22Rv1 (cell line): ENCODE measurements around the gene GLG1.
"Not testable (repeated sequence)": the region's sequence is repeated elsewhere in the genome, so short reads cannot be mapped to it uniquely, and the experiment has no call there.

Experiments used
- H3K27ac ChIP-seq: fragments of 450-650 bp; 2 replicates; pipeline ENCODE4 v1.5.1; 2017
- CTCF ChIP-seq: fragments of 450-650 bp; IDR thresholded peaks from 2 replicates; pipeline ENCODE4 v1.5.1; 2017; ENCODE audit warnings: mild to moderate bottlenecking
- ZFX ChIP-seq: fragments of 450-650 bp; IDR thresholded peaks from 2 replicates; pipeline ENCODE4 v1.6.1; 2017; ENCODE audit warnings: antibody characterized with exemption, borderline replicate concordance

The GLG1 gene

DNA sequence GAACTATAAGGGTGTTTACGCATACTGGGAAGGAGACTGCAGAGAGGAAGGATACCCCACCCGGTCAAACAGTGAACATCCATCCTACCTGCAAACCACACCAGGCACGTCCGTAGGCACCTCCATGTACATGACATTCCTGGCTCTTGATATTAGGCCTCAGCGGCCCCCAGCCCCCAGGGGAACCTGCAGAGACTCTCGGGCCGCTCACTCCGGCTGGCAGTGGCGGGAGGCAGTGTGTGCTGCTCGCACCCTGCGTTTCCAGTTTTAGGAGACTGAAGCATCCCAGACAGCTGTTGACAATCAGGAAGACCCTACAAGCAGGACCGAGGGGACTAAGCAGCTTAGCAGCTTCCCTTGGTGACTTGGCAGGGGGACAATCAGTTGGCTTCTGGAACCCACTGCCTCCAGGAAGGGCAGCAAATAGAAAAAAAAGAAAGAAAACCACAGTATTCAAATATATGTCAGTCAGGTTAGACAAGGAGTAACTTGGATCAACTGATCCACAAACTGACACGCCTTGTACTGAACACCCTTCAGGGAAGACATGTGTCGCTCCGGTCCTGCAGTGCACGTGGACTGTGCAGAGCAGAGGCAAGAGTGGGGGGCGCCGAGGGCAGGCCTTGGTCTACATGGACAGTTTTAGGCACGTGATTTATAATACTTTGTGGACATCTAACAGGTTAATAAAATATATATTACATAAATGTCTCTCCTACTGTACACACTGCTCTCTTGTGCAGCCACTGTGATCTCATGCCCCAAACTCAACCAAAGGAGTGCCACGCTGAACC lies 155.8 kb downstream of the GLG1 start:
- no peak for TF ChIP-seq ZFX
- no peak for TF ChIP-seq CTCF
- no peak overlapping the region for H3K27ac ChIP-seq

- H3K27ac ChIP-seq: no peak overlapping the region
These were observed 156.7 kb downstream of the GLG1 start for GRCh38 chr16:74450236-74450635.

GRCh38 chr16:74449470-74449869 lies 157.4 kb downstream of the GLG1 start:
- TF ChIP-seq ZFX (no peak), CTCF (no peak)
- no peak overlapping the region for H3K27ac ChIP-seq

More at GRCh38 chr16:74450236-74450635, 156.7 kb downstream of the GLG1 start:
- TF ChIP-seq ZFX: no peak

DNA sequence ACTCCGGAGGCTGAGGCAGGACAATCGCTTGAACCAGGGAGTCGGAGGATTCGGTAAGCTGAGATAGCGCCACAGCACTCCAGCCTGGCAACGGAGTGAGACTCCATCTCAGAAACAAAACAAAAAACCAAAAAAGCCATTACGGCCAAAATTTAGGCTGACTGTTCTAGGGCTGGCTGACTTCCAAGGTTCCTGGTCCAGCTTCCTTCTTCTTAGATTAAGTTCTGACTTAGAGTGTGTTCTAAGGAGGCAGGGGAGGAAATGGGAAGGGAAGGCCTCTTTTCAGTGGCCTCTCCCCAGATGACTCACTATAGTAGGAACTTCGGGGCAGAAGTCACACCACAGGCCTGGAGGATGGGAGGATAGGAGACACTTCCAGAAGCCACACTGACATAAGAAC lies 157.9 kb downstream of the GLG1 start:
- TF ChIP-seq CTCF: no peak
- no peak for TF ChIP-seq ZFX
- no peak overlapping the region for H3K27ac ChIP-seq

DNA sequence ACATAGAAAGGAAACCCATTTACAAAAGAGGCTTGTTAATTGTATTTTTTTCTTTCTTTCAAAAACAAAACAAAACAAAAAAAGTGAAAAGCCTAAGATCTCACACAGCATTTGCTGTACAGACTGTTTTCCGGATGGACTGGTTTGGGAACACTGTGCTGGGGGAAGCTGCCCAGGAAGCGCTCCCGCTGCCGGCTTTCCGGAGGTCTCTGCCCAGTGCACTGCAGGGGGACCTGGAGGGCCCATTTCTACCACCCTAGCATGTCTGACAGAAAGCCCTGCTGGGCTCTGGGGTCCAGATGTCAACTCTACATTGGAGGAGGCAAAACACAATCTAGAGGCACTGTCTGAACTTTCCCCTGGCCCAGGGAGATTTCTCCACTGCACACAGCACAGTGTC lies 159.3 kb downstream of the GLG1 start:
- no peak overlapping the region for H3K27ac ChIP-seq
- no peak for TF ChIP-seq CTCF

GRCh38 chr16:74446866-74447265 lies 160.0 kb downstream of the GLG1 start:
- TF ChIP-seq ZFX (no peak), CTCF (no peak)
- H3K27ac ChIP-seq: no peak overlapping the region

DNA sequence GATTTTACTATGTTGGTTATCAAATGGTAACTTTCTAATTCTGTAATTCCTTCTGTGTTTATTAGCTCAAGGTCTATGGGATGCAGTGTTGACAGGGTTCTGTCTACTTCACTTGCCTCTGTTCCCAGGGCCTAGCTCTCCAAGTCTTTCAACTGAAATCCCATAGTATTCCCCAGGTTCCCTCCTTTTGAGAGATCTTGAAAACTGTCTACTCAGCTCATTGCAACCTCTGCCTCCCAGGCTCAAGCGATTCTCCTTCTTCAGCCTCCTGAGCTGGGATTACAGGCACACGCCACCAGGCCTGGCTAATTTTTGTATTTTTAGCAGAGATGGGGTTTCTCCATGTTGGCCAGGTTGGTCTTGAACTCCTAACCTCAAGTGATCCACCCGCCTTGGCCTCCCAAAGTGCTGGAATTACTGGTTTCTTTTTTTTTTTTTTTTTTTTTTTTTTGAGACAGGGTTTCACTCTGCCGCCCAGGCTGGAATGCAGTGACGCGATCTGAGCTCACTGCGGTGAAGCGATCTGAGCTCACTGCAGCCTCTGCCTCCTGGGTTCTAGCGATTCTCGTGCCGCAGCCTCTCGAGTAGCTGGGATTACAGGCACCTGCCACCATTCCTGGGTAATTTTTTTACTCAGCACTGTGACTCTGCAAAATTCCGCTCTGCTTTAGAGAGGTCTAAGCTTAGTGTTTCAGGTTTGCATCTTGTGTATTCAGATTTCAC lies 163.1 kb downstream of the GLG1 start:
- not testable (repeated sequence) for H3K27ac ChIP-seq

DNA sequence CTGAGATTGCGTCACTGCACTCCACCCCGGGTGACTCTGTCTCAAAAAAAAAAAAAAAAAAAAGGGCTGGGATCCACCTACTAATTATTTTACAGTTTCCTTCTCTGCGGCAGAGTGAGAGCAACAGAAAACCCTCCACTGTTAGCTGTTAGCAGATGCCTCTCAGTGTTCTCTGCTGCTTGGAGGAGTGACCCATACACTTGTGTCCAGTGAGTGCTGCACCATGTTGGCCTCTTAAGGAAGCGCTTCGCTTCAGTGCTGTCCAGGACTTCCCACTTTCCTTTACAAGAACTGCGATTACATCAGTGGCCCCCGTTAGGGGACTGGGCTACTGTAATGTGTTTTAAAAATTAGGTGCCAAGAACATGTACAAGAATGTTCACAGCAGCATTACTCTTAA lies 167.2 kb downstream of the GLG1 start:
- TF ChIP-seq CTCF (no peak), ZFX (no peak)
- no peak overlapping the region for H3K27ac ChIP-seq
